Cardiac muscle cell (in vitro differentiated cells and primary cell): ENCODE results near the gene PTPRD. TPM values are rescaled to one million over a fixed set of nuclear protein-coding genes. Genes with fewer than 3 reads are reported as not detected.

Source experiments
- DNase-seq, 2 donors: peaks; one replicate each; pipeline versions ENCODE4 v3.0.0 to v3.0.0-alpha.2; 2010 to 2017; ENCODE audit warnings: low read depth in 1 of 2, low spot score in 1 of 2
- H3K27ac ChIP-seq: fragments of 200-600 bp; sonication (generic); 2 replicates; pipeline ENCODE4 v1.5.1; 2016
- H3K27me3 ChIP-seq: fragments of 200-600 bp; sonication (generic); 2 replicates; pipeline ENCODE4 v1.6.0; 2016; ENCODE audit warnings: control low read depth
- H3K36me3 ChIP-seq: fragments of 200-600 bp; sonication (generic); 2 replicates; pipeline ENCODE4 v1.5.1; 2016; ENCODE audit warnings: control low read depth
- H3K4me1 ChIP-seq: fragments of 200-600 bp; sonication (generic); 2 replicates; pipeline ENCODE4 v1.8.1; 2017; ENCODE audit warnings: low read depth, mild to moderate bottlenecking, mixed run types
- H3K4me3 ChIP-seq: fragments of 200-600 bp; sonication (generic); 2 replicates; pipeline ENCODE4 v1.5.1; 2016; ENCODE audit warnings: mild to moderate bottlenecking
- H3K9me3 ChIP-seq: fragments of 200-600 bp; sonication (generic); 2 replicates; pipeline ENCODE4 v1.5.1; 2017; ENCODE audit warnings: low read depth, mild to moderate bottlenecking, control low read depth
- polyA plus RNA-seq: library from polyadenylated mRNA; unstranded; fragments of >200 nt; fragmentation: Nextera tagmentation; extraction: Ambion mirVana; gene quantifications from 2 replicates; pipeline ENCODE4 v1.2.1, GENCODE V29; 2016
- total RNA-seq: library from RNA; depleted of rRNA; stranded (reverse); fragments of >200 nt; gene quantifications from 2 replicates; pipeline ENCODE4 v1.2.3, GENCODE V29; 2016
- TF ChIP-seq, protein P1 (sequence below): IDR thresholded peaks from 2 replicates; pipeline ENCODE4 v1.5.1; 2012; ENCODE audit warnings: low read depth, mild to moderate bottlenecking, low read length

The PTPRD gene
- total and polyA plus RNA-seq, 2 experiments from 2014 or later, result 37.0 to 287 TPM

DNA sequence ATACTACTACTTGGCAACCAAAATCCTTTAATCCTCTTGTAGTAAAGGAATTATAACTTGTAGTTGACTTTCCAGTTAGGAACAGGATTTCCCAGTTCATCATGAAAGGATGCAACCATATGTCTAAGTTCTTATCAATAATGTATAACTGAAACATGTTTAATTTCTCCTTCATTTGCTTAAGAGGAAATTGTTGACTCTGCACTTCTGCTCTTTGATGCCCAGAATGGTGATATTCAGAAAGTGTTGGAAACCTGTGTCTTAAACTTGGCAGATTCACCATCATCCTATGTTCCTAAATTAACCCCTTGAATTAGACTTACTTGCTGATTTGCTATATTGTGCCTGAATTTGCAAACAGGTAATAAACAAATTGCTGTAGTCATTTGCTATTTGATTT lies 201.5 kb downstream of the PTPRD start:
- H3K27me3 ChIP-seq, result no peaks in the 10 kb centered on the region
- H3K9me3 ChIP-seq, result no peaks in the 10 kb centered on the region
- TF ChIP-seq, protein P1, sequence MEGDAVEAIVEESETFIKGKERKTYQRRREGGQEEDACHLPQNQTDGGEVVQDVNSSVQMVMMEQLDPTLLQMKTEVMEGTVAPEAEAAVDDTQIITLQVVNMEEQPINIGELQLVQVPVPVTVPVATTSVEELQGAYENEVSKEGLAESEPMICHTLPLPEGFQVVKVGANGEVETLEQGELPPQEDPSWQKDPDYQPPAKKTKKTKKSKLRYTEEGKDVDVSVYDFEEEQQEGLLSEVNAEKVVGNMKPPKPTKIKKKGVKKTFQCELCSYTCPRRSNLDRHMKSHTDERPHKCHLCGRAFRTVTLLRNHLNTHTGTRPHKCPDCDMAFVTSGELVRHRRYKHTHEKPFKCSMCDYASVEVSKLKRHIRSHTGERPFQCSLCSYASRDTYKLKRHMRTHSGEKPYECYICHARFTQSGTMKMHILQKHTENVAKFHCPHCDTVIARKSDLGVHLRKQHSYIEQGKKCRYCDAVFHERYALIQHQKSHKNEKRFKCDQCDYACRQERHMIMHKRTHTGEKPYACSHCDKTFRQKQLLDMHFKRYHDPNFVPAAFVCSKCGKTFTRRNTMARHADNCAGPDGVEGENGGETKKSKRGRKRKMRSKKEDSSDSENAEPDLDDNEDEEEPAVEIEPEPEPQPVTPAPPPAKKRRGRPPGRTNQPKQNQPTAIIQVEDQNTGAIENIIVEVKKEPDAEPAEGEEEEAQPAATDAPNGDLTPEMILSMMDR, result no peak
- no peaks in the 10 kb centered on the region for H3K4me1 ChIP-seq
- no peak overlapping the region for H3K4me3 ChIP-seq
- DNase-seq, result no peak
- H3K27ac ChIP-seq, result no peak overlapping the region
- no peaks in the 10 kb centered on the region for H3K36me3 ChIP-seq

DNA sequence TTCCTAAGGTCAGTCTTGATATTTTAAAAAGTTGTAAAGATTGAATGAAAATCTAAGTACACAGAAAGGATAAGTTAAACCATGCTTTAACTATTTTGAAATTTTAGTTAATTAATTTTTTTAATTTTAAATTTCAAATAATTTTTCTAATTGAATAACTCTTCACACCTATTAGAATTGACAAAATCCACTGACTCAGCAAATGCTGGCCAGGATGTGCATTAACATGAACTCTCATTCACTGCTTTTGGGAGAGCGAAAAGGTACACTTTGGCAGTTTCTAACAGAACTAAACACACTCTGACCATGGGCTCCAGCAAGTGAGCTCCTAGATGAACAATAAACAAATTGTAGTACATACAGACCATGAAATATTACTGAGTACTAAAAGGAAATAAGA lies 209.5 kb downstream of the PTPRD start:
- no peak for DNase-seq
- no peak overlapping the region for H3K4me3 ChIP-seq
- no peaks in the 10 kb centered on the region for H3K27me3 ChIP-seq
- TF ChIP-seq, protein P1, result no peak
- H3K27ac ChIP-seq, result no peak overlapping the region
- H3K4me1 ChIP-seq, result no peaks in the 10 kb centered on the region
- H3K36me3 ChIP-seq, result no peaks in the 10 kb centered on the region
- H3K9me3 ChIP-seq, result no peaks in the 10 kb centered on the region

DNA sequence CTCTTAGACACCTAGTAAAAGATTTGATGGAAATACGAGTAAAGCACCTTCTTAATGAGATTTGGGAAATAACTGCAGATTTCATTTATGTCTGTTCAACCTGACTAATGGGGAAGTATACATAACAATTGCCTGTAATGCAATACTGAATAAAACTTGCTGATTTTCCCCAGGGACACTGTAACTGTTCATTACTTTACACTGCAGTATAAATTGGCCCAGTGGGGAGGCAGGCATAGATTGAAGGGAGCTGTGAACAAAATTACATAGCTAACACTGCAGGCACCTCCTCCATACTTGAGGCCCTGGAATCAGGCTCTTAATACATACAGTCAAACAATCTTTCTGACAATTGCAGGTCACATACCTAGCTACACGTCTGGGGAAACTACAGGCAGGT lies 216.2 kb downstream of the PTPRD start:
- TF ChIP-seq, protein P1, result no peak
- DNase-seq, result no peak
- Histone ChIP-seq H3K4me3 (no peak overlapping the region), H3K36me3 (no peaks in the 10 kb centered on the region), H3K27ac (no peak overlapping the region), H3K4me1 (no peaks in the 10 kb centered on the region), H3K27me3 (no peaks in the 10 kb centered on the region), H3K9me3 (no peaks in the 10 kb centered on the region)

DNA sequence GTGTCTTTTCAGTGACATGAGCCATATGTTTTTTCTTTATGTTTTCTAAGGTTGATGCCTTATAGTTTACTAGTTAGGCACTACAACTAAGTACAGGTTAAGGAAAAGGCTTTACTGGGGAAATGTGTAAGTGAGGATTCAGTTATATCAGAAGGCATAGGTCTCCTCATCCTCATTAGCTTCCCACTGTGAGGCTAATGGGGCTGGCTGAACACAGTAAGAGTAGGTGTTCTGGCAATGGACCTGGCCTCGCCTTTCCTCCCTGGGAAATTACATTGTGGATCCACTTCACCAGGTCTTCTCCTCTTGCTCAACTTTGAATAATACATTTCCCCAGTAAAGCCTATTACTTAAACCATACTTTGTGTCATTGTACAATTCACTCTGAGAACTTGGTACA lies 225.5 kb downstream of the PTPRD start:
- Histone ChIP-seq H3K27ac (no peak overlapping the region), H3K27me3 (no peaks in the 10 kb centered on the region), H3K36me3 (no peaks in the 10 kb centered on the region), H3K4me3 (no peak overlapping the region), H3K4me1 (no peaks in the 10 kb centered on the region), H3K9me3 (no peaks in the 10 kb centered on the region)
- DNase-seq, result no peak
- TF ChIP-seq, protein P1, result no peak

DNA sequence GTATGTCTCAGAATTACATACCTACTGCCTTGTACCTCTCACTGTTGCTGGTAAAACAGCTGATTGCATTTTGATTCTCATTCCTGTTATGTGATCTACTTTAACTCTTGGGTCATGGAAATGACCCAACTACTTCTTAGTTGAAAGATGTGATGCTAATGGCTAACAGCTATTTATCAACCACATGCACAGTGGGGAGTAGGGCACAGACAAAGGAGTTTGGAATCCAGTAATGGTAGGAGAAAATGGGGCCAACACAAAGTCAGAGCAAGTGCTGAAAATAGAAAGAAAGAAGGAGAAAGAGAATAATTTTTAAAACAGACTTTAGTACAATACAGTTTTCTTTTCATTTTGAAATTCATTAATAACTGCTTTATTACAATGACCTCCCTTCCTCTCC lies 241.0 kb downstream of the PTPRD start:
- Histone ChIP-seq H3K27me3 (no peaks in the 10 kb centered on the region), H3K4me1 (no peaks in the 10 kb centered on the region), H3K36me3 (no peaks in the 10 kb centered on the region), H3K27ac (no peak overlapping the region), H3K4me3 (no peak overlapping the region), H3K9me3 (no peaks in the 10 kb centered on the region)
- no peak for DNase-seq
- TF ChIP-seq, protein P1, result no peak

DNA sequence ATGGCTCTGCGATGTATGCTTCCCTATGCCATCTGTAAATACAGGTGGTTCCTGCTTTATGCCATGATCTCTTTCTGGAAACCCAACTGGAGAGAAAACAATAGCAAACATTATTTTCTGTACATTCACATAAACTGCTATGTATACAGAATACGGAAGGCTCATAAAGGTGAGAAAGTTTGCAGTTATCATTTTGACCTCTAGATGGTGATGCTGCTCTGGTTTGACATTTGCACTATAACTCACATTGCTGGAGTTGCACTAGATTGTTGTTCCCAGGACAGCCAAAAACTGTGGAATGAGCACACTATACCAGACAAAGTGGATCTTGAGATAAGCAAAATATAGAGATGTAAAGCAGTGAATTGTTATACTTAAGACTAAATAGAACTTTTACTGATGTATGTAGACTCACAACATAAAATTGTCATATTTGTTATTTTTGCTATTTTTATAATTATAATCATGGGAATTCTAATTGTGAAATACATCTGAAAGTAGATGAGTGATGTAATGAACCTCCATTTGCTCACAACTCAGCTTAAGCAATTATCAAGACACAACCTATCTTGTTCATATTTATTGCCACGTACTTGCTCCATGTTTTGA lies 246.5 kb downstream of the PTPRD start:
- no peaks in the 10 kb centered on the region for H3K36me3 ChIP-seq
- H3K27ac ChIP-seq, result no peak overlapping the region
- TF ChIP-seq, protein P1, result peak; percentile 56
- no peaks in the 10 kb centered on the region for H3K9me3 ChIP-seq
- H3K4me1 ChIP-seq, result no peaks in the 10 kb centered on the region
- H3K27me3 ChIP-seq, result no peaks in the 10 kb centered on the region
- H3K4me3 ChIP-seq, result no peak overlapping the region
- peak; percentile 40 to 63 for DNase-seq
